Skin epidermis (tissue), 12 donors: ENCODE measurements around the gene SCAPER.
"Not testable (repeated sequence)": the region's sequence is repeated elsewhere in the genome, so short reads cannot be mapped to it uniquely, and the experiment has no call there.

ENCODE experiments used
- H3K27ac ChIP-seq, 21 experiments: fragments of 200-600 bp; sonication (generic) in 11 of 21; one replicate each; pipeline ENCODE4 v1.5.0; 2020; ENCODE audit warnings: mild to moderate bottlenecking in 3 of 21, inconsistent platforms in 2 of 21, moderate library complexity in 2 of 21
- H3K4me3 ChIP-seq, 7 experiments: fragments of 200-600 bp; sonication (generic) in 2 of 7; one replicate each; pipeline ENCODE4 v1.5.0; 2020; ENCODE audit warnings: inconsistent platforms in 2 of 7, mild to moderate bottlenecking in 2 of 7, moderate library complexity in 1 of 7

The SCAPER gene

DNA sequence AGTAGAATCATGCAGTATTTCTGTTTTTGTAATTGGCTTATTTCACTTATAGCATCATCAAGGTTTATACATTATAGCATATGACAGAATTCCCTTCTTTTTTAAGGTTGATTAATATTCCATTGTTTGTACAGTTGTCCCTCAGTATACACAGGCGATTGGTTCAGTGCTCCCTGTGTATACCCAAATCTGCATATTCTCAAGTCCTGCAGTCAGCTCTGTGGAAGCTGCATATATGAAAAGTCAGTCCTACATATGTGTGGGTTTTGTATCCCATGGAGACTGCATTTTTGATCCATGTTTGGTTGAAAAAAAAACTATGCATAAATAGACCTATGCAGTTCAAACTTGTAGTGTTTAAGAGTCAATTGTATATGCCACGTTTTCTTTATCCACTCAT is 440.9 kb downstream of the SCAPER start:
- no peak overlapping the region for H3K4me3 ChIP-seq
- H3K27ac ChIP-seq = no peak overlapping the region

DNA sequence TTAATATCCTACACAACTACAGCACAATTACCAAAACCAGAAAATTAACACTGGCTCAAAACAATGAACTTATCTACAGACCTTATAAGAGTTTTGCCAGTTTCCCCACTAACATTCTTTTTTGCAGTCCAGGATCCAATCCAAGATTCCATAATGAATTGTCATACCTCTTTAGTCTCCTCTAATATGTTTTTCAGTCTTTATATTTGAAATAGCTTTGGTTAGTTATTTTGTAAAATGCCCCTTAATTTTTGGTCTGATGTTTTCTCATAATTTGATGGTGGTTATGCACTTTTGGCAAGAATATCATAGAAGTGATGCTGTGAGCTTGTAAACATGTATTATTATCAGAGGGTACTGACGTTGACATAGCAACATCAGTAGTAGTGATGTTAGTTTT is 444.3 kb downstream of the SCAPER start:
- Histone ChIP-seq H3K4me3 (no peak overlapping the region), H3K27ac (no peak overlapping the region)

DNA sequence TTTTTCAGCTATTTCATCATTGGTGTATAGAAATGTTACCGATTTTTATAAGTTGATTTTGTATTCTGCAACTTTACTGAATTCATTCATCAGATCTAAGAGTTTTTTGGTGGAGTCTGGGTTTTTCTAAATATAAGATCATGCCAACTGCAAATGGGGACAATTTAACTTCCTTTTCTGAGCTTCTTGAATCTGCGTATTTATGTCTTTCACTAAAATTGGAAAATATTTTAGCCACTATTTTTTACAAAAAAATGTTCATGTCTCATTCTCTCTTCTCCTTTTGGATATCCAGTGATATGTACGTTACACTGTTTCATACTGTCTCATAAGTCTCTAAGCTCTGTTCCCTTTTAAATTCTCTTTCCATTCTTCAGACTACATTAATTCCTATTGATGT is 444.8 kb downstream of the SCAPER start:
- Histone ChIP-seq H3K4me3 (no peak overlapping the region), H3K27ac (no peak overlapping the region)

DNA sequence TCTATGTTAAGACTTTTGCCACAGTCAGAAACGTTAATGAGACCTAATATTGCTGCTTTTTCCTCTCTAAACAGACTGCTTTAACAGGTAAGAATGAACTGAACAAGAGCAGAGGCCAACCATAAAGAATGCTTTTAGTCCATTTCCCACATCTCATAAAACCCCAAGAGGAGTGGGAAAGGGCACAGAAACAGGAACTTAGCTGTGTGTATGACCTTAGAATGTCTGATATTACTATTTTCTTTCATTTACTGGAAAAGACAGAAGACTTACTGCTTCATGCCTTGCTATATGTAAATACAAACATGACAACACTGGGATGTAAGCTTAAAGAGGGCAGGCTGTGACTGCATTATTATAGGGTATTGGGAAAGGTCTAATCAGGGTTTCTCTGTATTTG is 453.6 kb downstream of the SCAPER start:
- Histone ChIP-seq H3K27ac (no peak overlapping the region), H3K4me3 (no peak overlapping the region)

DNA sequence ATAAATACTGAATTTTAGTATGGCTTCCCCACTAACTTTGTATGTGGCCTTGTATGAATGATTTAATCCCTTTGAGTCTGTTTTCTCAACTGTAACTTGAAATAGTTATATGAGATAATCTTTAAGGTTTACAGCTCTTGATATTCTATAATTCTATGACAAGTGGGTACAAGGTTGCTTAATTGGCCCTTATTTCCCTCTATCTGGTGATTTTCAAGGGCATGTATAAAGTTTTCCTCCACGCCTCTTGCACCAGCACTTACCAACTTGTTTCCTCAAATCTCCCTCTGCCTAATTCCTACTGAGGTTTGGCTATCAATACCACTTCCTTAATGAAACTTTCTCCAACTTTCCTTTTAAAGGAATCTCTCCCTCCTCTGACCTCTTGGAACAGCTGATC is 455.7 kb downstream of the SCAPER start:
- no peak overlapping the region for H3K27ac ChIP-seq

DNA sequence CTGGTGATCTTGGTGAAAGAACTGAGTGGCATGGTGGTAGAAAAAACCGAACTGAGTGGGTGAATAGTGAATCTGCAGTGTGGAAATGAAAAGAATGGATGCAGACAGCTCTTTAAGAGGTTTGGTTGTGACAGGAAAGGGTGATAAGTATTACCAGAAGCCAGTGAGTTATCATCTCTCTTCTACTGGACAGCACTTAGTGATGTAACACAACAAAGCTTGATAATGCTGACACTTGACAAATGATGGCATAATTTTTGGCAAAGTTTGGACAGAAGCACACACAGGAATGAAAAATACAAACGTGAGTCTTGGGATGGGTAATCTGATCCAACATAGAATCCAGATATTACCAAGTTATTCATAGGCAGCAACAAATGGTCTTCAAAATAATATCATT is 456.4 kb downstream of the SCAPER start:
- H3K27ac ChIP-seq = no peak overlapping the region
- H3K4me3 ChIP-seq = no peak overlapping the region

More for the DNA sequence above, 455.7 kb downstream of the SCAPER start:
- H3K4me3 ChIP-seq = no peak overlapping the region

DNA sequence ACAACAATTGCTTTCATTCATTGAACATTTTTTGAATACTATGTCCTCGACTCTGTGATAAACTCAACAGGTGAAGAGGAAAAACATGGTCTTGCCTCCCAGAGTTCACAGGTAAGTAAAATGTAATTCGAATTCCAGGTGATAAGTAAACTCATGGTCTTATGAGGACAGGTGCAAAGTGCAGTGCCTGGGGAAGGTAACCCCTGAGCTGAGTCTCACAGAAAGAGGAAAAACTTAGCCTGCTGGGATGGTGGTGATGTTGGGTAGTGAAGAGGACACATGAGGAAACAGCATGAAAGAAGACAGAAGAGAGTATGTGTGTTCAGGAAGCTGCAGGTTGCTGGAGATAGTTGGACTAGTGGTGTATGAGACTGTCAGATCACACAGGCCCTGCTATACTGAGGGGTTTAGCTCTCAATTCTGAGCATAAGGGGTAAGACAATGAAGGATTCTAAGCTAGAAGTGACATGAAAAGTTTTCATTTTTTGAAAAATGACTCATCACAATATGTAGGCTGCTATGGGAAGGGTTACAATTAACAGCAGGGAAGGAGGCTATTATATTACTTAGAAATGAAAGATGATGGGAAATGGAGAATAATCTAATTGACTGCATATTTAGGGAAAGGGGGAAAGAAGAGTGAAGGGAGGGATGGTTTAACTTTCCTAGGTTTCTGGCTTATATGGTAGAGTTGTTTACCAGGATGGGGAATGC is 457.3 kb downstream of the SCAPER start:
- Histone ChIP-seq H3K4me3 (no peak overlapping the region), H3K27ac (no peak overlapping the region)

DNA sequence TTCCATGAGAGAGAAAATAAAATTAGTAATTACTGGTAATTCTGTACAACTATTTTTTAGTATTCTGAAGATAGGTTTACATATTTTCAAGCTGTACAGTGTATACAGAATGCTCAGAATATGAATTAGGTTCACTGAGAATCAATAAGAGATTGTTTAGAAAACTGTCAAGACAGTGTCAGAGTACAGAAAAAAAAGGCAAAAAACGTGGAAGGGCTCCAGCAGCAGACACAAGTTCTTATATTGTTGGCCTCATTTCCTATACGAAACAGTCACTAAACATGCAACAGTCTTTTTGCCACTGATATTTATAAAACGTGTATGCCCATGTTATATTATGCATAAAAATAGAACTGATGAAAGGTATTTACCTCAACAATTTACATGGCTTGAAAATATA is 464.7 kb downstream of the SCAPER start:
- H3K4me3 ChIP-seq = no peak overlapping the region
- no peak overlapping the region for H3K27ac ChIP-seq

DNA sequence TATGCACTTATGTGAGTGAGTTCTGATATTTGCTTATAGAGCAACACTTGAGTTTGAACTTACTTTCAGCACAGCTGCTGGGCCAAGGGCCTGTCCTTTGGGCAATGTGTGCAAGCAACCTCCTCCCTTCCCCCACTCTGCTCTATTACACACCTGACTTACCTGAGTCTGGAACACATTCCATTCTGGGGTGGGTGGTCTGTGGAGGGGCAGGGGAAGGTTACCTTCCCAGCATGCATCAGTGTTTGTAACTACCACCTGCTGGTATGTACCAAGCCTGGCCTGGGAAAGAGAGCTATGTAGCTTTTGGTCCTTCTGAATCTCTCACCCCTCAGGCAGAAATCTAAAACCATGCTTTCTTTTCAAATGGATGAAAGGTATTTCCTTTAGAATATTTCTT is 465.6 kb downstream of the SCAPER start:
- Histone ChIP-seq H3K27ac (no peak overlapping the region), H3K4me3 (no peak overlapping the region)

DNA sequence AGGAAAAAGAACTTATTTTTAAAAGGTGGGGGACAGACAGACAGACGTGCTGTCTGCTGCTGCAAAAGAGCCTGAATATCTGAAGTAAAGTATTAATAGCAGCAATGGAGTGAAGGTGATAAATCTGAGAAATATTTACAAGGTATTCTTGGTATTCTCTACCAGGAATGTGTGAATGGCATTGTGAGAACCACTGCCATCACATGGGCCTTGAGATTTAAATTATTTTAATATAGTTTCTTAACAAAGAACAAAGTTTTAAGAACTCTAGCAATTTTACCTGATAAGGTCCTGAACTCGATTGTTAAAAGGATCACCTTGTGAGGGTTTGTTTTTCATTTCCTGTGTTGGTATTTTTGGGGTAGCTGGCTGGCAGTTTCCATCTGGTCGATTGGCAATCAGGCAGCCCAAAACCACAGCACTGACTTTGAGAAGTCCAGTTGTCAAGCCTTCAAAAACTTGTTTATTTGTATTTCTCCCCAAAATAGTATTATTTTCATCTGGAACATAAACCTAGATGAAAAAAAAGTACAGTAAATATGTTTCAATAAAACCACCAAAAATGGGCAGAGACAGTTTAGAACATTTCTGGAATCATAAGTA is 471.2 kb downstream of the SCAPER start:
- Histone ChIP-seq H3K4me3 (no peak overlapping the region), H3K27ac (no peak overlapping the region)

DNA sequence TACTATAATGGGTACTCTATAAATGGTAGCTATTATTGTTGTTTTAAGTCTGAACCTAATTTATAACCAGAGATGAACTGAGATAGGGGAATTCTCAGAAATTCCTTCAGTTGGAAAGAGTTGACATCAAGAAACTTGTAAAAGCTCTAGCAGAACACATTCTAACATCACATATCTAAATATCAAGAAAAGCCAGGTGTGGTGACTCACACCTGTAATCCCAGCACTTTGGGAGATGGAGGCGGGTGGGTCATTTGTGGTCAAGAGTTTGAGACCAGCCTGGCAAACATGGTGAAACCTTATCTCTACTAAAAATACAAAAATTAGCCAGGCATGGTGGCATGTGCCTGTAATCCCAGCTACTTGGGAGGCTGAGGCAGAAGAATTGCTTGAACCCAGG is 472.1 kb downstream of the SCAPER start:
- not testable (repeated sequence) for H3K27ac ChIP-seq, H3K4me3 ChIP-seq

DNA sequence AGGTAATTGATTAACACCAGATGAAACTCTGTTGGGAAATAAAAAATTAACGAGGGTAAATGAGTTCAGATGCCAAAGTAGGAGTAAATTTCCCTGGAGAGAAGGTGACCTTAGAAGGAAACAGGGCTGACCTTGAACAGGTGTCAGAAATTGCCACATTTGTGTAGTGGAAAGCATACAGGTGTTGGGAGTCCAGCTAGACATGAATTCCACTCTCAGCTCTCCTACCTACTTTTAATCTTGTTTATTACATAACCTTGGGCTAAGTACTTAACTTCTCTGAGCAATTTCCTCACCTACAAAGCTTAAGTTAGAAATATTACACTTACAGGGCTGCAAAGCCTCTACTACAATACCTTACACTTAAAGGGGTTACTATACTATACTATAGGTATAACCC is 472.5 kb downstream of the SCAPER start:
- H3K4me3 ChIP-seq = no peak overlapping the region
- H3K27ac ChIP-seq = no peak overlapping the region

DNA sequence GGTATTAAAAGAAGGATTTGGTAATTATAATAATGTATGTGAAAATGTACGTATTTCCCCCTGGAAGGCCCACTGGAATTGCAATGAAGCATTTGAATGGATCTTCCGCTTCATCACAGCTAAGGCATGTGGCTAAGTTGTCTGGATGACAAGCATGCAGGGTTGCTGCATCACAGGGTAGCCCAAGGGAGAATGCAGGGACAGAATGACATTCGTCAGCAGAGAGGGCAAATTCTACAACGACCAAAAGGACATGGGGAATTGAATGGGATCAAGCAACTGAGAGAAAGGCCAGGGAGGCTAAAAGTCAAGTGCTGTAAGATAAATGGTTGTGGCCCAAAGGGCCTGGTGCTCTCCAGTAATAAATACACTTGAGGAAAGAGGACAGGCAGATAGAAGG is 473.2 kb downstream of the SCAPER start:
- Histone ChIP-seq H3K4me3 (no peak overlapping the region), H3K27ac (no peak overlapping the region)

DNA sequence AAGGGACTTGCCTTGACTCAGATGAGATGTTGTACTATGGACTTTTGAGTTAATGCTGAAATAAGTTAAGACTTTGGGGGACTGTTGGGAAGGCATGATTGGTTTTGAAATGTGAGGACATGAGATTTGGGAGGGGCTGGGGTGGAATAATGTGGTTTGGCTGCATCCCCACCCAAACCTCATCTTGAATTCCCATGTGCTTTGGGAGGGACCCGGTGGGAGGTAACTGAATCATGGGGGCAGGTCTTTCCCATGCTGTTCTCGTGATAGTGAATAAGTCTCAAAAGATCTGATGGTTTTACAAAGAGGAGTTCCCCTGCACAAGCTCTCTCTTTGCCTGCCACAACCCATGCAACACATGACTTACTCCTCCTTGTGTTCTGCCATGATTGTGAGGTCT is 474.4 kb downstream of the SCAPER start:
- not testable (repeated sequence) for H3K4me3 ChIP-seq, H3K27ac ChIP-seq

DNA sequence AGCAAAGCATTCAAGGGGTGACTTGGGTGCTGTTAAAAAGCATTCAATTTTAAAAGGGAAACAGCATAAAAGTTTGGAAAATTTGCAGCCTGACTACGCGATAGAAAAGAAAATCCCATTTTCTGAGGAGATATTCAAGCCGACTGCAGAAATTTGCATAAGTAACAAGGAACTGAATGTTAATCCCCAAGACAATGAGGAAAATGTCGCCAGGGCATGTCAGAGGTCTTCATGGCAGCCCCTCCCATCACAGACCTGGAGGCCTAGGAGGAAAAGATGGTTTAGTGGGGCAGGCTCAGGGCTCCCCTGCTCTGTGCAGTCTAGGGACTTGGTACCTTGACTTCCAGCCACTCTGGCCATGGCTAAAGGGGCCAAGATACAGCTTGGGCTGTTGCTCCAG is 475.5 kb downstream of the SCAPER start:
- no peak overlapping the region for H3K27ac ChIP-seq
- no peak overlapping the region for H3K4me3 ChIP-seq

DNA sequence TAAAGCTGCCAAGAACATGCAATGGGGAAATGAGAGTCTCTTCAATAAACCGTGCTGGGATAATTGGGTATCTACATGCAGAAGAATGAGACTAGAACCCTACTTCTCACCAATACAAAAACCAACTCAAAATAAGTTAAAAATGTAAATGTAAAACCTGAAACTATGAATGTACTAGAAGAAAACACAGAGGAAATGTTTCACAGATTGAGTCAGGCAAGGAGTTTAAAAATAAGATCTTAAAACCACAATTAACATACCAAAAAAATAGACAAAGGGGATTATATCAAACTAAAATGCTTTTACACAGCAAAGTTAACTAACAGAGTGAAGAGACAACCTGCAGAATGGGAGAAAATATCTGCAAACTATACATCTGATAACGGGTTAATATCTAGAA is 478.2 kb downstream of the SCAPER start:
- Histone ChIP-seq H3K4me3 (no peak overlapping the region), H3K27ac (no peak overlapping the region)

DNA sequence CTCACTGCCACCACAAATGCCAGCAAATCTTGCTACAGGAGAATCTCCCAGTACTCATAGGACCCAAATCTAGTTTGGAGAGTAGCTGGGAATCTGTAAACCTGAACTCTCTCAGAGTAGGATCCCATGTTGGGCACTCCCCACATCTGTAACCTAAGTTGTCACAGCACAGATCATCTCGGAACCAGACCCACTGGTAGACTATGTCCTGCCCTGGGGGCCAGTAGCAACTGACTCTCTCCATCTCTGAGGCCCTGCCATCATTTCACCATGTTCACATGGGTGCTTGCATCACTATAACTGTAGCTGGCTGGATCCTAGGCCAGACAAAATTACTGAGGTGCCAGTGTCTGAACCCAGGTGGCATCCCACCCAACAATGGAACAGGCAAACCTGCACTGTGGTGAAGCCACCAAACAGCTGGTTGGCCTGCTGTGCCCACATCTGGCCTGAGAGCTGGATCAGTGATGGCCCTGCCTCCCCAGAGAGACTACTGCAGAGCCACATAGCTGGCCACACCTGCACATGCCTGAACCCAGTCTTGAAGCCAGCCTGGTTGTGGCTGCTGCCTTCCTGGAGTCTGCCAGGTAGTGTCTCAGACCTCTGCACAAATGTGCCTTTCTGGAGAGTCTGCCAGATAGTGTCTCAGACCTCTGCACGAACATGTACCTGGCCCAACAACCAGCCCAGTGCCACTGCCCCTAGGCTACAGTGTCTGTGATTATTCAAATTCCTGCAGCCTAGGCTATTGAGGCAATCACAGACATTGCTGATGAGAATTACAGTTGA is 486.6 kb downstream of the SCAPER start:
- no peak overlapping the region for H3K4me3 ChIP-seq

DNA sequence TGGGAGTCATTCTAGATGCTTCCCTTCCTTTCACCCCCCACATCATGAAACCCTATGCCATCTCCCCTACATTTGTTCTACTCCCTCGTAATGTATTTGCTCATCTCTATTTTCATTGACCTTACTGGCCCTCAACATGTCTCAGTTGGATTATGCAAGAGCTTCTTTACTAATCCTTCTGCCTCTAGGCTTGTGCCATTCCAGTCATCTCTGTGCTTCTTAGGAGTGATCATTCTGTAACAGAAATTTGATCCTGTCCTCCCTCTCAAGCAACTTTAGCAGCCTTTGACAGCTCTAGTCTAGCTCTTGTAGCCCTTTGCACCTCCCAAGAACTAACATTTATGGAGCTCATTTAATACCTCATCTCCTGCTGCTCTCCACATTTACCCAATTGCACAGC is 503.9 kb downstream of the SCAPER start:
- no peak overlapping the region for H3K4me3 ChIP-seq
- no peak overlapping the region for H3K27ac ChIP-seq

More for the DNA sequence above, 486.6 kb downstream of the SCAPER start:
- no peak overlapping the region for H3K27ac ChIP-seq

DNA sequence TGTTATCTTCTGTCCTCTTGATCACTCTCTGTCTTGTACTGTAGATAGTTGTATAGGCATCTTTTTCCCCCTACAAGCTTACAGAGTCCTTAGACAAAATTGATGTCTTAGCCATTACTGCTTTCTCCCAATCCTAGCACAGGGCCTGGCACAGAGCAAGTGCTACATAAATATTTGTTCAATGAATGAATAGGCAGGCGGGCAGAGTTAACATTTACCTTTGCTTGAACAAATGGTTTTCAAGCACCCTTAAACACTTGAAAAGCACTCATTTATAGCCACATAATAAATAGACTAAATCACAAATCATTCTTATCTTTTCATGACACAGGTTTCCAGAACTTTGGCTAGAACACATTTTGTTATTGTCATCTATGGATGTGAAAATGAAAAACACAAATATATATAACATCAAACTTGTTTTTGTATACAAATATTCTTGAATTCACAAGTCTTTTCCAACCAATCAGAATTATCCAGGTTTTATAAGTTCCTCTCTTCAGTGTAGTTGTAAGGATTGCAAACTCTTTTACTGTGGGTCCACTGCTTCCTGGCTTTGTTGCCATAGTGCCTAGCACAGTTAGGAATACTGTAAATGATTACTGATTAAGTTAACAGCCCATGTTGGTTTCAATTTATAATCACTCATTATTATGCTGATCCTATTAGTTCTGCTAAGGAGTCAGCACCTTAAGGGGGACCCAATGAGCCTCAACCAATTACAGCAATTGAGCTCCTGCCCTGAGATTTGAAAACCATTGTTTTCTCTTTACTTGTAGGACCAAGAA is 506.6 kb downstream of the SCAPER start:
- Histone ChIP-seq H3K27ac (no peak overlapping the region), H3K4me3 (no peak overlapping the region)

DNA sequence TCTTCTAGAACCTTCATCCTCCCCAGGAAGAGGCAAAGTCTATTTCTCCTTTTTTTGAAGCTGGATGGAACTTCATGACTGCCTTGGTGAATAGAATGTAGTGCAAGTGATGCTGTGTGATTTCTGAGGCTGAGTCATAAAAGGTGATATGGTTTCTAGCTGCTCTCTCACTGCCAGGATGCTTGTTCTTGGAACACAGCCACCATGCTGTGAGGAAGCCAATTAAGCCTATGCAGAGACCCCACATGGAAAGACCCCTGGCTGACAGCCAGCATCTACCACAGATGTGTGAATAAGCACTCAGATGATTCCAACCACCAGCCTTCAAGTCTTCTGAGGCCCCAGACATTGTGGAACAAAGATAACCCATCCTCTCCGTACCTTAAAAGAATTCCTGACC is 511.5 kb downstream of the SCAPER start:
- no peak overlapping the region for H3K4me3 ChIP-seq
- H3K27ac ChIP-seq = no peak overlapping the region
